ENCODE data around the gene TPCN2. TPM values are rescaled to one million over a fixed set of nuclear protein-coding genes. Genes with fewer than 3 reads are reported as not detected.

Gene TPCN2
- total and polyA plus RNA-seq, 2 of the 4 experiments (the other 2 are of a cell fraction): 3.4 to 8.0 TPM

GRCh38 chr11:69127081-69127850 is 78.5 kb downstream of the TPCN2 start:
- BruUV-seq (replicated peaks): no TSS peak
- CTCF ChIA-PET: no interaction called here

More at GRCh38 chr11:69127081-69127850, 78.5 kb downstream of the TPCN2 start:
- Histone ChIP-seq H3K4ac (ENCODE audit: low read depth, low read length) (no peak overlapping the region), H4K20me1 (ENCODE audit: insufficient read depth, low read length) (no peaks in the 10 kb centered on the region), H3K56ac (ENCODE audit: extremely low read depth, insufficient read depth, low read length) (no peak overlapping the region), H3K4me1 (ENCODE audit: control insufficient read depth, insufficient read depth, low read length) (peaks cover 17% of the 10 kb centered on the region), H3K4me3 (ENCODE audit: insufficient read depth, low read depth, low read length) (no peak overlapping the region), H3K9me3 (ENCODE audit: control insufficient read depth, insufficient read depth, low read length) (no peaks in the 10 kb centered on the region; the same call in 1 of the 2 replicates), H3K4me2 (ENCODE audit: low read depth, low read length) (no peak overlapping the region), H3K27ac (ENCODE audit: insufficient read depth, low read length) (no peak overlapping the region), H3K27me3 (ENCODE audit: control insufficient read depth, insufficient read depth, low read length) (no peaks in the 10 kb centered on the region), H4K8ac (ENCODE audit: low read depth in 2 of 2, low read length in 2 of 2) (no peak overlapping the region), H3K23ac (ENCODE audit: low read depth, low read length) (no peak overlapping the region), H3K14ac (replicated peaks; ENCODE audit: low read depth, low read length) (no peak overlapping the region), H2BK120ac (ENCODE audit: low read depth, low read length) (no peak overlapping the region), H2AK9ac (replicated peaks; ENCODE audit: low read depth, low read length, poor library complexity) (no peak overlapping the region), H4K91ac (ENCODE audit: insufficient read depth, low read depth, low read length) (no peak overlapping the region), H3K36me3 (ENCODE audit: control insufficient read depth, insufficient read depth, low read length) (no peaks in the 10 kb centered on the region), H3K9ac (ENCODE audit: low read depth, low read length) (no peak overlapping the region), H2AK5ac (ENCODE audit: low read depth, low read length) (no peak overlapping the region), H3K18ac (ENCODE audit: low read depth, low read length) (no peak overlapping the region), H3K9me1 (ENCODE audit: insufficient read depth, low read length) (peaks cover 9% of the 10 kb centered on the region; the same call in 1 of the 2 replicates), H2BK20ac (ENCODE audit: low read depth, low read length) (no peak overlapping the region), H4K5ac (ENCODE audit: low read depth, low read length) (no peak overlapping the region), H2BK5ac (ENCODE audit: low read depth, low read length, poor library complexity, severe bottlenecking) (no peak overlapping the region), H3K79me1 (ENCODE audit: low read depth in 1 of 2, low read length in 2 of 2) (no peaks in the 10 kb centered on the region), H2AFZ (replicated peaks; ENCODE audit: low read length, poor library complexity) (no peak overlapping the region), H2BK15ac (ENCODE audit: low read depth, low read length) (no peak overlapping the region)
- no peak for DNase-seq
- POLR2A ChIA-PET (ENCODE audit: unreplicated experiment): no interaction called here
- dilution Hi-C loops (cut with HindIII; ENCODE audit: low sequenced_read_pairs, unreplicated experiment): no loop called here
- in situ Hi-C loops (cut with MboI; ENCODE audit: low sequenced_read_pairs): no loop called here
- no peak for ATAC-seq (ENCODE audit: low read depth)
- 57% methylated on average over 8 of the region's 26 CpGs; no CpG with 5 or more reads in 1 of the 2 experiments for WGBS, 2 experiments (ENCODE audit: extremely low coverage in 2 of 2, insufficient read length in 1 of 2)
- TF ChIP-seq POLR2A (IDR thresholded peaks at IDR 0.05; ENCODE audit: low read depth, low read length): no peak
- TF ChIP-seq SMC3 (IDR thresholded peaks at IDR 0.05; ENCODE audit: low read depth, low read length): no peak
- no peak for TF ChIP-seq BHLHE40 (IDR thresholded peaks at IDR 0.05; ENCODE audit: low read depth, low read length)
- no peak for TF ChIP-seq NFE2L2 (IDR thresholded peaks at IDR 0.05; ENCODE audit: low read depth, low read length)
- intact Hi-C loops (cut with micrococcal nuclease): no loop called here

All from IMR-90 (cell line).